ENCODE data around the gene ABO. TPM values are rescaled to one million over a fixed set of nuclear protein-coding genes. Genes with fewer than 3 reads are reported as not detected.

Gene ABO
- total RNA-seq (not detected in 2 replicates), polyA plus RNA-seq (not detected in 2 replicates), polyA minus RNA-seq (0.56 and 1.4 TPM in 2 replicates), Bru-seq, nascent RNA (not detected), BruChase-seq, experiment 1, labeled RNA remaining after a 6-hour chase (not detected), BruChase-seq, experiment 2, labeled RNA remaining after a 2-hour chase (percentile 8 among the genes with signal in this experiment)
- not detected in 2 replicates for polyA plus RNA-seq (2011; cell fraction: cytosol; rRNA removed)
- polyA plus RNA-seq (2011; cell fraction: nucleus; rRNA removed) = not detected in 2 replicates
- not detected in 2 replicates for polyA plus RNA-seq (2012)
- 0.92 TPM for polyA minus RNA-seq (2011; cell fraction: cytosol; rRNA and poly(A)+ RNA removed)
- not detected in 2 replicates for polyA minus RNA-seq (2011; cell fraction: nucleus; rRNA and poly(A)+ RNA removed)
- long read RNA-seq = 0 reads

GRCh38 chr9:133275105-133276000 lies at the start of gene ABO:
Gene ABO (minus strand): TSS chr9:133275201.
- POLR2A ChIA-PET = no interaction called here
- no peak within 1 kb of the TSS for H3K4me2 ChIP-seq (ENCODE audit: insufficient read depth, low read length)
- H3K9me1 ChIP-seq (replicated peaks; ENCODE audit: control insufficient read depth, extremely low read depth, insufficient read depth, low read length) = no peaks in the 10 kb centered on the region
- dilution Hi-C loops (cut with MboI; ENCODE audit: extremely low pct_ligation_motif_present, low sequenced_read_pairs) = no loop called here
- H3K27ac ChIP-seq (ENCODE audit: insufficient read depth, low read depth, low read length) = no peak within 1 kb of the TSS
- intact Hi-C loops (cut with micrococcal nuclease) = no loop called here
- H3K4me3 ChIP-seq (replicated peaks in 1 of 3; ENCODE audit: insufficient read depth in 1 of 3, low read depth in 1 of 3, low read length in 3 of 3) = no peak within 1 kb of the TSS
- FAIRE-seq = no peak
- no peaks in the 10 kb centered on the region for H3K9me3 ChIP-seq (replicated peaks; ENCODE audit: control insufficient read depth, insufficient read depth, low read length)
- peaks cover 22 to 59% of the 10 kb centered on the region in 2 experiments for H3K27me3 ChIP-seq (ENCODE audit: control insufficient read depth in 2 of 2, insufficient read depth in 2 of 2, low read length in 2 of 2)
- no peaks in the 10 kb centered on the region for H4K20me1 ChIP-seq (replicated peaks; ENCODE audit: control insufficient read depth, extremely low read depth, insufficient read depth, low read length)
- no TSS peak for BruUV-seq (replicated peaks)
- CTCF ChIA-PET = interaction anchor here (1.2 kb wide), 1 partner anchor 9 kb away, joined by 3 read pairs; no protein-coding TSS in a partner anchor
- no peak for DNase-seq (ENCODE audit: low read depth, low spot score)
- no peak within 1 kb of the TSS for H3K9ac ChIP-seq (replicated peaks; ENCODE audit: extremely low read depth, insufficient read depth, low read length)
- TF ChIP-seq EZH2 (IDR thresholded peaks at IDR 0.05; ENCODE audit: borderline replicate concordance, low read depth, low read length, severe bottlenecking) (peak; percentile 92), MAX (IDR thresholded peaks at IDR 0.05; ENCODE audit: insufficient read depth, insufficient read length) (no peak)
- H2AFZ ChIP-seq (ENCODE audit: low read depth, low read length) = no peak within 1 kb of the TSS
- H3K79me2 ChIP-seq (ENCODE audit: control insufficient read depth, insufficient read depth, low read length) = no peaks in the 10 kb centered on the region
- H3K4me1 ChIP-seq (ENCODE audit: control insufficient read depth, extremely low read depth, insufficient read depth, low read length) = no peaks in the 10 kb centered on the region
- no peaks in the 10 kb centered on the region for H3K36me3 ChIP-seq (ENCODE audit: control insufficient read depth in 2 of 2, extremely low read depth in 1 of 2, insufficient read depth in 2 of 2, low read length in 2 of 2)

GRCh38 chr9:133323991-133324703 lies 49.1 kb upstream of the ABO start:
- dilution Hi-C loops (cut with MboI; ENCODE audit: extremely low pct_ligation_motif_present, low sequenced_read_pairs) = no loop called here
- H3K4me1 ChIP-seq (ENCODE audit: control insufficient read depth, extremely low read depth, insufficient read depth, low read length) = no peaks in the 10 kb centered on the region
- CTCF ChIA-PET = no interaction called here
- H3K4me2 ChIP-seq (ENCODE audit: insufficient read depth, low read length) = no peak overlapping the region
- no peak overlapping the region for H3K4me3 ChIP-seq (replicated peaks in 1 of 3; ENCODE audit: insufficient read depth in 1 of 3, low read depth in 1 of 3, low read length in 3 of 3)
- POLR2A ChIA-PET = no interaction called here
- H4K20me1 ChIP-seq (replicated peaks; ENCODE audit: control insufficient read depth, extremely low read depth, insufficient read depth, low read length) = no peaks in the 10 kb centered on the region
- no peaks in the 10 kb centered on the region for H3K9me1 ChIP-seq (replicated peaks; ENCODE audit: control insufficient read depth, extremely low read depth, insufficient read depth, low read length)
- no peak for TF ChIP-seq POLR2AphosphoS5 (IDR thresholded peaks at IDR 0.05; ENCODE audit: insufficient read depth, low read depth, low read length)
- H3K36me3 ChIP-seq (ENCODE audit: control insufficient read depth in 2 of 2, extremely low read depth in 1 of 2, insufficient read depth in 2 of 2, low read length in 2 of 2) = no peaks in the 10 kb centered on the region
- no peak overlapping the region for H2AFZ ChIP-seq (ENCODE audit: low read depth, low read length)
- FAIRE-seq = no peak
- no peak overlapping the region for H3K9ac ChIP-seq (replicated peaks; ENCODE audit: extremely low read depth, insufficient read depth, low read length)
- H3K9me3 ChIP-seq (replicated peaks; ENCODE audit: control insufficient read depth, insufficient read depth, low read length) = no peaks in the 10 kb centered on the region
- intact Hi-C loops (cut with micrococcal nuclease) = no loop called here
- BruUV-seq (replicated peaks) = no TSS peak
- no peaks in the 10 kb centered on the region for H3K27me3 ChIP-seq (ENCODE audit: control insufficient read depth in 2 of 2, insufficient read depth in 2 of 2, low read length in 2 of 2)
- no peak for DNase-seq (ENCODE audit: low read depth, low spot score)
- no peaks in the 10 kb centered on the region for H3K79me2 ChIP-seq (ENCODE audit: control insufficient read depth, insufficient read depth, low read length)
- no peak overlapping the region for H3K27ac ChIP-seq (ENCODE audit: insufficient read depth, low read depth, low read length)

Measured in endothelial cell of umbilical vein (primary cell).